HG02571 (cell line): ENCODE data around the gene STAB2.

Source experiments
- ATAC-seq: cut with Tn5 transposase; IDR thresholded peaks from one replicate; pipeline ENCODE4 v1.9.1; 2021; ENCODE audit warnings: mild to moderate bottlenecking, moderate library complexity; ENCODE audit not compliant: unreplicated experiment

Gene STAB2

GRCh38 chr12:103586791-103587370 is at the start of gene STAB2:
Gene STAB2, plus strand, starts transcription at chr12:103587273. Its CDS starts 204 bp downstream, at chr12:103587477.
- no peak for ATAC-seq

DNA sequence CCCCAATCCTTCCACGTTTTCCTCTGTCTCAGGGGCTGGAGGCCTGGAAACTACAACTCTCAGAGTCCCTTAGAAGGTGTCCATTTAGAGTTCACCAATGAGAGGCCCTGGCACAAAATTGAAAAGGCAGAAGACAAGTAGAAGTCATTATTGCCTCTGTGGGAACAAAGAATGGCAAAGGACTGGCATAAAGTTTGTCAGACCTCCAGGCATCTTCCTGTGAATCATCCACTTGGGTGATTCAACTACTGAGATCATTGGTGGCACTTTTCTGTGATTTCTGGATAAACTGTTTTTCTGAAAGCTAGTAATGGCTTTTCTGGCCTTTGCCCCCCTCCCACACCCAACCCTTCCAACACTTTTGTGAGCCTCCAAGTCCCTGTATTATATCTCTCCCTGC is 48.7 kb upstream of the STAB2 start:
- ATAC-seq, result no peak

- ATAC-seq, result no peak
Measured at GRCh38 chr12:103540319-103540718, 46.8 kb upstream of the STAB2 start.

DNA sequence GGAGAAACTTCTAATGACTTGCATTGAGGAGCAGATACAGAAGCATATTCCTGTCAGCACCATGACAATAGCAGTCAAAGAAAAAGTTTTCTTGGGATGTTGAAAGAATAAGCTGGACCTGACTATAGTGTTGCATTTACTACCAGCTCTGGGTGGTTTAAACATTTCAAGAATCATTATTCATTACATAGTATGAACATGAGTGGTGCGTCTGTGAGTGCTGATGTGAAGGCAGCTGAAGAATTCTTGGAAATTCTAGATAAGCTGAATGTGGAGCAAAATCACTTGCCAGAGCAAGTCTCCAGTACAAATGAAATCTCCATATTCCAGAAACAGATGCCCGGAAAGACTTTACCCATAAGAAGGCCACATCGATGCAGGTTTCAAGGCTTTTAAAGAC is 45.0 kb upstream of the STAB2 start:
- ATAC-seq, result no peak

DNA sequence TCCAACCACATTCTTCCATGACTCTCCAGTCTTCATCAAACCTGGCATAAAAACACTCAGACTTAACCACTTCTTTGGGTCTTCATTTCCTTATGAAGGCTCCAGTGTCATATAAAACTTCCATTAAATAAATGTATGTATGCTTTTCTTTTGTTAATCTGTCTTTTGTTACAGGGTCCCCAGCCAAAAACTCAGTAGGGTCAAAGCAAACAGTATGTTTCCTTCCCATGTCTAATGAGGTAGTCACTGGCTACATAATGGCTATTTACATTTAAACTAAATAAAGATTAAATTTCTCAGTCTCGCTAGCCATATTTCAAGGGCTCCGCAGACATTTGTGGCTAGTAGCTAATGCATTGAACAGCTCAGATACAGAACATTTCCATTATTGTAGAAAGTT is 40.1 kb upstream of the STAB2 start:
- no peak for ATAC-seq

GRCh38 chr12:103547376-103547775 is 39.7 kb upstream of the STAB2 start:
- no peak for ATAC-seq

- ATAC-seq, result no peak
Measured at GRCh38 chr12:103547929-103548328, 39.1 kb upstream of the STAB2 start.

DNA sequence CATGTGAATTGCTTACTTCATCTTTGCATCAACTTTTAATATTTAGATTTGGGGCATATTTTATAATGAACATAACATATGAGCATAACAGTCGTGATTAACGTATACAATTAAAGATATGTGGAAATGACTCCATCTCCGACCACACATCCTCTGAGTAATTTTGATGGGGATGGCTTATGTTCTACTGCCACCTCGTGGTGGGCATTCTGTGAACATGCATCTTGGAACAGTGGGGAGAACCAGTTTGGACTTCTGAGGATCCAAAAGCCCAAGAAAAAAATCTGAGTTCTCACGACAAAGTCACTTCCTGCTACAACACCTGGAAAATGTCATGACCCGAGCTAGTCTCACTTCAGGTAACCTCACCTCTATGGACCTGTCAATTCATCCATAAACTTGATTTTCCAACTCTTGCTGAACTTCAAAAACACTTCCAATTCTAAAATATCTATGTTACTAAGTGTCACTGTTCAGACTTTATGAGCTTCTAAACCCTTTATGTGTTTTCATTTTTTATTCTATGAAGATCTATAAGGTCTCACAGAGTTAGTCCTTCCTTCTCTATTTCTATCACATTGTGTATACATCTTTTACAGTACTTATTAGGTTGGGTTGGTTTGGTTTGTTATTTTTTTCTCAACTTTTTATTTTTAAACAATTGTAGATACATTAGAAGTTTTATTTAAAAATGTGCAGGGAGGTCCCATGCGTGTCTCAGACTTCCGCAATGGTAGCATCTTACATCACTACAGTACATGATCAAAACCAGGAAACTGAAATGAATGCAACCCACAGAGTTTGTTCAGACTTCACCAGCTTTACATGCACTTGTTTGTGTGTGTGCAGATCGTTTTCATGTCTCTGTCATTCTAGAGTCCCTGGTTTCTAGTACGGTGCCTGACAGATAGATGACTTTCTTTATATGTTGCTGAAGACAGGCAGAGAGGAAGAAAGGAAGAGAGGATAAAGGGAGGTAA is 38.2 kb upstream of the STAB2 start:
- ATAC-seq, result peak; percentile 76

DNA sequence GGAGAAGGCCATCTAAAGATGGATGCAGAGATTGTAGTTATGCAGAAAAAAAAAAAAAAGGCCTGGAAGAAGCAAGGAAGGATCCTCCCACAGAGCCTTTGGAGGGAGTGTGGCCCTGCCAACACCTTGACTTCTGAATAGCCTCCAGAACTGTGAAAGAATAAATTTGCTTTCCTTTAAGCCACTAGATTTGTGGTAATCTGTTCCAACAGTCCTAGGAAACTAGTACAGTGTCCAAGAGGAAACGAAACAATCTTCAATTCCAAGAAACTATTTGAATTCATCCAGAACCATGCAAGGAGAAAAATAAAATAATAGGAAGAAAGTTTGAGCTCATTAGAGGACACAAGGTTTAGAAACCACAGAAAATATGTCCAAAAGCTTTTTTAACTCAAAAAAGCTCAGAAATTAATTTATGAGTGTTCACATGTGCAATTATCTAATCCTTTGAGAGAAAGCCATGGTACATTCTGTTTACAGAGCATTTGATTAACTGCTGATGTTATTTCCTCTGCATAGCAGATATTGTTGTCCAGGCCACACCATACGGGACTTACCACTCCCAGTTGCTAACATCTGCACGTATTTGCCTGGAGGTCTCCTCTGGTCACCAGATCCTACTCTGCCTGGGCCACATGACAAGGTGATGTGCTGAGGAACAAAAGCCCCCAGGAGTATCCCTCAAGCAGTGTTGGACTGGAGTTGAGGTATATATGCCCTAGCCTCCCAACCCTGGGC is 30.0 kb upstream of the STAB2 start:
- ATAC-seq, result no peak

DNA sequence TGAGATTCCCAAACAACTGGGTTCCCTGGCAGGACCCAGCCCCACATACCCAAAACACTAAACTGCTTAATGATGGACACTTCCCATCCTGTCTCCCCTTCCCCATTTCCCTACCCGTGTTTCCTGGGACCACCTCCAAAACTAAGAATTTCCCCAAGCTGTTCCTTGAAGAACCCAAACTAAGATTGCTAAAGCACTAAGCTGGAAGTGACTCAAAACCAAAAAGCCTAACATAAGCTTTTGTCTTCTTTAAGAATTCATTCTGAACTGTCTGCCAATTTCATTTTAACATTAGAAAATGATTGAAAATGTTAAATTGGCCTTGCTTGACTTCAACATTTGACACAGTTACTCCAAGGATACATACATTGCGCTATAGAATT is 29.5 kb upstream of the STAB2 start:
- ATAC-seq, result no peak

- ATAC-seq, result no peak
Measured at GRCh38 chr12:103558879-103559278, 28.2 kb upstream of the STAB2 start.

GRCh38 chr12:103560604-103561101 is 26.4 kb upstream of the STAB2 start:
- no peak for ATAC-seq

GRCh38 chr12:103561174-103561573 is 25.9 kb upstream of the STAB2 start:
- no peak for ATAC-seq

DNA sequence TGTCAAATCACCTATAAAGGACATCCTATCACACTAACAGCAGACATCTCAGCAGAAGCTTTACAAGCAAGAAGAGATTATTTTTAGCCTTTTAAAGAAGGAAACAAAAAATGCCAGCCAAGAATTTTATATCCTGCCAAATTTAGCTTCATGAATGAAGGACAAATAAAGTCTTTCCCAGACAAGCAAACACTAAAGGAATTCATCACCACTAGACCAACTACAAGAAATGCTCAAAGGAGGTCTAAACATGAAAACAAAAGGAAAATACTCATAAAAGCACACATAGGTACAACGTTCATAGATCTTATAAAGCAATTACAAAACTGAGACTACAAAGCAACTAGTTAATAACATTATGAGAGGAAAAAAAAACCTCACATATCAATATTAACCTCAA is 20.7 kb upstream of the STAB2 start:
- no peak for ATAC-seq

DNA sequence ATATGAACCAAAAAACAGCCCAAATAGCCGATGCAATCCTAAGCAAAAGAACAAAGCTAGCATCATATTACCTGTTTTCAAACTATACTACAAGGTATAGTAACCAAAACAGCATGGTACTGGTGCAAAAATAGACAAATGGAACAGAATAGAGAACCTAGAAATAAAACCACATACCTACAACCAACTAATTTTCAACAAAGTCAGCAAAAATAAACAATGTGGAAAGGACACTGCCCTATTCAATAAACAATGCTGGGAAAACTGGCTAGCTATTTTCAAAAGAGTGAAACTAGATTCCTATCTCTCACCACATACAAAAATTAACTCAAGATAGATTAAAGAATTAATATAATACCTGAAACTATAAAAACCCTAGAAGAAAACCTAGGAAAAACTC is 17.8 kb upstream of the STAB2 start:
- no peak for ATAC-seq

DNA sequence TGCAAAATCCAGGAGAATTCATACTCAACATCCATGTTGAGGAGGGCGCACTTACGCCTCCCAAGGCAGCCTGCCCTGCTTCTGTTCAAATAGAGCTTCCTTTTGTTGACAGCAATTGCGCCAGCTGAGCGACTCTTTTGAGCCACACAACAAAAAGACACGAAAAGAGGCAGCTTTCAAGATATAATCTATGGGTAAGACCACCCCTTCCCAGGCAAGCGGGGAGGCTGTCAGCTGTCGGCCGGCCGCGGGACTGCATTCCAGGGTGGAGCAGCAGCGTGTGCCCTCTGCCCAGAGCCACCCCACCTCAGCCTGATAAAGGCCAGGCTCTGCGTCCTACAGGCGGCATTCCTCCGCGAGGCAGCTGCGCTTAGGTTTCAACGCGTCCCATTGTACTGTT is 15.8 kb upstream of the STAB2 start:
- no peak for ATAC-seq

DNA sequence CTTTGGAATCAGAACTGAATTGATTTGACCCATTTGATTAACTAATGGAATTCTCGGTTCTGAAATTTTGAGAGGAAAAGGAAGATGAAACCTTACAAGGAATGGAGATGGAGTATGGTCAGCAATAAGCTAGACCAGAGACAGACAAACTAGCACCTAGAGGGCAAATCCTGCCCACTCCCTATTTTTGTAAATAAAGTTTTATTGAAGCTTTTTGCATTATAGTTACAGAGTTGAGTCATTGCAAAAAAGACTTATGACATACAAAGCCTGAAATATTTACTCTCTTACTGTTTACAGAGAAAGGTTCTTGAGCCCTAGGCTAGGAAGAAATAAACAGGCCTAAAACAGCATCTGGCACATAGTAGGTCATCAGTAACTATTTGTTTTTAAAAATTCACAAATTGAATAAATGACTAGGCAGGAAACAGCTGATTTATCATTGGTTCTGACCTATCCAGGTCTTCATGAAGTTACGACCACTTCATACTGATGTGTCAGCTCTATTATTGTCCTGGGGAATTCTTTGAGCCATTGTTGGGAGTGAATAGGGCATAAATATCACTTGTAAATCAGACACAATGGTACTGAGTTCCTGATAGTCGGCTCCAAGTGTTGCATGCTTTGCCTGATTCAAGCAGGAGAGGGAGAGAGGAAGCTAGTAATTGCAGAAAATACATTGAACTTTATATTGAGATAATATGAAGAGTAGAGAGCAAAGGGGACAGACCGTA is 14.6 kb upstream of the STAB2 start:
- no peak for ATAC-seq

- ATAC-seq, result no peak
Measured at GRCh38 chr12:103573185-103573584, 13.9 kb upstream of the STAB2 start.

GRCh38 chr12:103578926-103579325 is 8.1 kb upstream of the STAB2 start:
- ATAC-seq, result no peak

GRCh38 chr12:103580026-103580425 is 7.0 kb upstream of the STAB2 start:
- no peak for ATAC-seq

DNA sequence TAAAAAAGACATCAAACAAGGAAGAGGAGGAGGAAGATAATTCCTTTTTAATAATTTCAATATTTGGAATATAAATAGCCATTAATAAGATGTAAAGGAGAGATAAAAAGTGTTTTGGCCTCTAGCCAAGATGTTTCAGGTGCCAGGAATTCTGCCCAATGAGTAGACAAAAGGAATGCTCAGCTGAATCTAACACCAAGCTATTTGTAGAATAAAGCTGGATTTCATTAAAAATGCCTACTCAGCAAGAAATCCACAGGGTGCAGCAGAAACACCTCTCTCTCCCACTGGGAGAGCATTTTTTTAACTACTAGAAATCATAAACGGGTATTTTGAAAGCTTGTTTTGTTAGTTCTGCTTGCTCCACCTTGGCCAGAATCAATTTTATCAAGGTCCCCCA is 4.1 kb upstream of the STAB2 start:
- no peak for ATAC-seq
